G401.6 (cell line): Measurements from ENCODE around the gene NUDCD2.
"Not testable (repeated sequence)": the region's sequence is repeated elsewhere in the genome, so short reads cannot be mapped to it uniquely, and the experiment has no call there.

Source experiments
- FAIRE-seq: peaks from 2 replicates; lab custom pipeline; 2012; peaks lifted over from hg19 to GRCh38; lab: Jason Lieb, UNC

NUDCD2 gene

DNA sequence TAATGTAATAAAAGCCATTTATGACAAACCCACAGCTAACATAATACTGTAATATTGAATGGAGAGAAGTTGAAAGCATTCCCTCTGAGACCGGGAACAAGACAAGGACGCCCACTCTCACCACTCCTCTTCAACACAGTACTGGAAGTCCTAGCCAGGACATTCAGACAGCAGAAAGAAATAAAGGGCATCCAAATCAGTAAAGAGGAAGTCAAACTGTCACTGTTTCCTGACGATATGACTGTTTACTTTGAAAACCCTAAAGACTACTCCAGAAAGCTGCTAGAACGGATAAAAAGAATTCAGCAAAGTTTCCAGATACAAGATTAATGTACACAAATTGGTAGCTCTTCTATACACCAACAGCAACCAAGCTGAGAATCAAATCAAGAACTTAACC is 33.8 kb downstream of the NUDCD2 start:
- FAIRE-seq = not testable (repeated sequence)

DNA sequence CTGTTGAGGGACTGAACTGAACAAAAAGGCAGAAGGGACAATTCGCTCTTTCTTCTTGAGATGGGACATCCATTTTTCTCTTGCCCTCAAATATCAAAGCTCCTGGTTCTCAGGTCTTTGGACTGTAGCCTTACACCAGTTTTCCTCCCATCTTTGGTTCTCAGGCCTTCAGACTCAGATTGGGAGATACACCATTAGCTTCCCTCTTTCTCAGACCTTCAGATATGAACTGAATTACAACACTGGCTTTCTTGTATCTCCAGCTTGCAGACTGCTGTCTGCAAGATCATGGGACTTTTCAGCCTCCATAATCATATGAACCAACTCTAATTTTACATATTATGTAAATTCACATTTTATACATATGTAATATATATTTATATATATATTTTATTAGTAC is 35.1 kb downstream of the NUDCD2 start:
- no peak for FAIRE-seq

DNA sequence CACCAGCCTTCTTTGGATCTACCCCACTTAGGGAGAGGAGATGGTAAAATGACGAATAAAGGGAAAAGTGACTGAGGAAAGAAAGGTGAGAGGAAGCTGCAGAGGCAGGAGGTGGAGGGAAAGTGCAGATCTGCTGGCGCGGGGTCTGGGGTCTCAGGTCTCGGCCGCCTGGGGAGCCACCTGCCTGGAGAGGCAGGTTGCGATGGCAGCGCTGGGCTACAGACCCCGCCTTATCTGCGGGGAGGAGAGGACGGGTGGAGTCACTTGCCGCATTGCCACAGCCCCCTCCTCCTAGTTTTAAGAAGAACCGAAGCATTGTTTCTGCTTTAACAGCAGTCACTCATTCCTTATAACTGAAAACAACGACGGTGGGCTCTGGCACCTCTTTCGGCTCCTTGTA is 44.2 kb downstream of the NUDCD2 start:
- FAIRE-seq = not testable (repeated sequence)

DNA sequence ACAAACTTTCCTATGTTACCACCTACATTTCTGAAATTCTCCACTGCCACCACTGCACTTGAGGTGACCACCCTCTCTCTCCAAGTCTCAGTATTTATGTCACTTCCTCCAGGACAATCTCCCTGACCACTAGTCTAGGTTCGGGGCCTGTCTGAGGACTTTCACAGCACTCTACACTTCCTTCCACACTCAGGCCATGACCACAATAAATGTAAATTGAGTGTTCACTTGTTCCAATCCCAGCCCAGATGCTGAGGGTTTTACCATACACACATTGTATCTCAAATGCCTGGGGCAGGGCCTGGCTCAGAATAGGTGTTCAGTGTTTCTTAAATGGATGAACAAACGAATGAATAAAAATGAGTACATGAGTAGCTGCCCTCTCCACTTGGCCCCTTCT is 49.4 kb downstream of the NUDCD2 start:
- no peak for FAIRE-seq

DNA sequence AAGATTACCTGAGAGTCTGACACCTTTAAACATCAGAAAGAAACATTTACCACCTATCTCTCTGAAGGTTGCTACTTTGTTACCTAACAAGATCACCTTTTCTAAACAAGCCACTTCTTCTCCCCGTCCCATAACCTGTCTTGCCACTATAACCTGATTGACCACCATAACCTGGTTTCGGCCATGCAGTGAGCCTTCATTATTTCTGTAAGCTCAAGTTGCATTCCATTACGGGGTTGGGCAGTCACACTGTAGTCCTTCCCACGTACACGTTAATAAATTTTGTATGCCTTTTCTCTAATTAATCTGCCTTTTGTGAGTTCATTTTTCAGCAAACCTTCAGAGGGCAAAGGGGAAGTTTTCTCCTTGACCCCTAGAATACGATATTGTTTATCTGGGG is 50.5 kb downstream of the NUDCD2 start:
- no peak for FAIRE-seq

DNA sequence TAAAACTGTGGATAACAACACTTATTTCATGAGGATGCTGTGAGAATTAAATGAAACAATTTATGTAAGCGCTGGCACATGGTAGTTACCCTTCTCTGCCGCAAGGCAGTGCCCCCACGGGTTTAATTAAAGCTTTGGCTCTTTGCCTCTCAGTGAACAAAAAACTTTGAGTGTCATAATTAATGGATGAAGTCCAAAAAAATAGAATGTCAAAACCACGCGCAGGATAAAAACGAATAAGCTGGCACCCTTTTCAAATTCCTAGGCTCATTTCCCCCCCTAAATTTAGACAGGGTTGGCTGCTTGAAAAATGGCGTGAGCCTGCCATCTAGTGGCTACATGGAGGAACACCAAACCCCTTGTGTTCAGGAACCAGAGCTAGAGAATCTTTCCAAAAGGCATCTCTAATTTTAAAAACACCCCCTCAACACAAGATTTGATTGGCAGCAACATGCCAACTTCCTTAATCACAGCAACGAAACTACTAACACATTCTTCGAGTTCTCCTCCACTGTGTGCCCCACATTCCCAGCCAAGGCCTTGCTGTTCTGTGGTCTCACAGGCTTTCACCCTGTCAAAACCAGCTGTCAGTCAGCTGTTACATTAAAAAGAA is 51.5 kb downstream of the NUDCD2 start:
- peak; percentile 65 for FAIRE-seq

DNA sequence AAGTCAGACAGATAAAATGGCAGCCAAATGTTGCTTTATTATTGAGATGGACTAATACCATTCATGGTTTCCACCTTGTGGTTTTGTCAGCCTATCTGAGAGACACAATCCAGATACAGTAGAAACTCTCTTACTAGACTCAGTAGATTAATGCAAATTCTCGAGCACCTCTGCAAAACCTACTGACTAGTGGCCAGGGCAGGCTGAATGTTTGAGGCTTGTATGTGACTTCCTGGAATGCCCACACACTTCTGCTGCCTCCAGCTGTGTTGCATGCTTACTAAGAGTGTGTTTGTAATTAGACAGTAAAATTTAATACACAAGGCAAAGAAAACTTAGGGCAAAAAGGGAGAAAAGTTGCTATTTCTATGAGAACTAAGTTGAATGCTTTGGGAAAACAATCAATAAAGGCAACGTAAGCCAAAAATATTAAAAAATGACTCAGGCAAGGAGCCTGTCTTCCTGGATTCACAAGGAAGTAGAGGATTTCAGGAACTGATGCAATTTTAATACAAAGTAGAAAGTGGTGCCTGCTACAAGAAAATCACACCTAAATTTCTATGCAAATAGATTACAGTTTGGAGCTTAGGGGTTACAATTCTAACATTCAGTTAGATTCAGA is 52.8 kb downstream of the NUDCD2 start:
- no peak for FAIRE-seq

DNA sequence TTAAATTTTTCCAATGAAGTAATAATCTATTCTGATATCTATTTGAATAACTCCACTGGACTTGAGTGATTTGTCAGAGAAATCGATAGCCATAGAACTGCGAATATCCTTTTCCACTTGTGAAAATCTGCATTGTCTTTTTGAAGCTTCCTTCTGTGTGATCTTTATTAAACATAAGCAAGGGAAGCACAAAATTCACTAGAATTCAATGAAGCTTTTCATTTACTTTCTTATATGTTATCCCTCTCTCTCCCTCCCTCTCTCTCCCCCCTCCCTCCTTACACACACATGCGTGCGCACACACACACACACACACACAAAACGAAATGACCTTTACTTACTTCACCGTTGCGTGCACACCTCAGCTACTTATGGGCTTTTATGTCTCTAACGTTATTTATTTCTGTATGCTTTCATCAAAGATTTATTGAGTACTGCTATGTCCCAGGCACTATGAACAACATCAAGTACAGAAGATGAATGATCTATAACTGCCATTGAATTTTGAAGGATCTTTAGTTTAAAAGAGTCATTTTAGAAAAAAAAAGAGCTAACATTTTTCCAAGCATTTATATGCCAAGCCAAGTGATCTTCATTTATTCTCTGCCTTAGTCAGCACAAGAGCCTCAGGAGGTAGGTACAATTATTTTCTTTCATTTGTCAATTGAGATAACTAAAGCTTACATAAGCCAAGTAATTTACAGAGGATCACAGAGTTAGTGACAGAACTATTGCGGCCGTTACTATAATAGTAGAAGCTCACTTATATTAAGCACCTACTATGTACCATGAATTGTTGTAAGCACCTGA is 55.3 kb downstream of the NUDCD2 start:
- no peak for FAIRE-seq

DNA sequence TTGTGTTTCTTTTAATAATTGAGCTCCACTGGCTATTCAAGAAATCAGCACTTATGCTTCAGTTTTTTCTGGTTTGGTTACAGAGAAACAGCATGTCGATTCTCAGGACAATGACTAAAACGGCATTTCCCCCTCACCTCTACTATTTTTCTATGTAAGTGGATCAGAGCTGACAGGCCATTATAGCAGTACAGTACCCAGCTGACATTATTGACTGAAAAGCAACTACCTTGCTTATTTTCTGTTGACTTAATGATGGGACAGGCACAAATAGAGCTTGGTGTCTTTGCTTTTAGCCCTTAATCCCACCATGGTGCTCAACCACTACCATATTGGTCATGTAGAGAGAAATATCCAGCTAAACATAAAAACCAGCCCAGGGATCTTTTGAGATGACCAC is 57.9 kb downstream of the NUDCD2 start:
- no peak for FAIRE-seq

DNA sequence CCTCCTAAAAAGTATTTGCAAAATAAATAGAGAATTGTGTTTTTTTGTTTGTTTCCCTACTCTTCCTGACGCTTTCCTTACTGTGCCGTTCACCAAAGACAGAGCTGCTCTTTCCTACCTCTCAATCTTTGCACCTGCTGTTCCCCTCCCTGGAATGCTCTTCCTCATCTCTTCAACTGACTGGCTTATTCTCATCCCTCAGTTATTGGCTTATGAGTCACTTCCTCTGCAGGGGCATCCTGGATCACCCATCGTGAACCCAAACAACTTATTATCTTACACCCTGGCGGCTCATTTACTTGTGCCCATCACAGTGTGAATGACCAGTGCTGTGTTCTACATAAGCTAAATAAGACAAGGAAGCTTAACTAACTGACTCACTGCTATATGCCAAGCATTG is 58.6 kb downstream of the NUDCD2 start:
- no peak for FAIRE-seq

DNA sequence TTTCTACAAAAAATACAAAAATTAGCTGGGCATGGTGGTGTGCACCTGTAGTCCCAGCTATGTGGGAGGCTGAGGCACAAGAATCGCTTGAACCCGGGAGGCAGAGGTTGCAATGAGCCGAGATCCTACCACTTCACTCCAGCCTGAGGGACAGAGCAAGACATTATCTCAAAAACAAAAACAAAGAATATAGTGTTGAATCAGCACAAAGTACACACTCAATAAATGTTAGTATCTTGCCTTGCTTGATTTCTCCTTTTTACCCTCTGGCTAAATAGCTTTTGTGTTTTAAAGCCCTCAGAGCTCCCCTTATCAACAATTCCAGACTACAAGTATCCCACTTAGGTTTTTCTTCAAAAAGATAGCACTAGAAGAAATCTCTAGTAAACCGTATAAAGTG is 60.0 kb downstream of the NUDCD2 start:
- FAIRE-seq = no peak

DNA sequence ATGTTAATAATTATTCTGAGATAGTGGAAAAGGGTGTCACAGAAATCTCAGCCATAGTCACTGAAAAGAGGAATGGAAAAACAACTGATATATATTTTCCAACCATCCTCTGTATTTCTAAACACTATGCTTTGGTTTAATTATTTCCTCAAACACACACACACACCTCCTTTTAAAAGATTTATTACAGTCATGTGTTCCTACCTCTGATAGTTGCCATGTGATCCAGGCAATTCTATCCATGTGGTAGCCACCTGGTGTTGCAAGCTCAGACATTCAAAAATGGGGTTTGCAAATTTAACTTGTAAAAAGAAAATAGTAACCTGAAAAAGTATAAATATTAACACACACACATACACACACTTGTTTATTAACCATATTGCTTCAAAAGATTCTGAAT is 62.5 kb downstream of the NUDCD2 start:
- no peak for FAIRE-seq

DNA sequence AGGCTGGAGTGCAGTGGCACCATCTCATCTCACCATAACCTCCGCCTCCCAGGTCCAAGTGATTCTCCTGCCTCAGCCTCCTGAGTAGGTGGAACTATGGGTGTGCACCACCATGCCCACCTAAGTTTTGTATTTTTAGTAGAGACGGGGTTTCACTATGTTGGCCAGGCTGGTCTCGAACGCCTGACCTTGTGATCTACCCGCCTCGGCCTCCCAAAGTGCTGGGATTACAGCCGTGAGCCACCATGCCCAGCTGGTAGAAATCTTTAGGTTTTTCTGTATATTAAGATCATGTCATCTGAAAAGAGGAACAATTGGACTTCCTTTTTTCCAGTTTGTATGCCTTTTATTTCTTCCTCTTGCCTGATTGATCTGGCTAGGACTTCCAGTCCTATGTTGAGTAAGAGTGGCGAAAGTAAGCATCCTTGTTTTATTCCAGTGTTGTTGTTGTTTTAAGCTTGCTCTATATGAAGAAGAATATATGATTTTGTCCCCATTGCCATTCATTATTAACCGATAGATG is 63.0 kb downstream of the NUDCD2 start:
- not testable (repeated sequence) for FAIRE-seq
